PC-9 (cell line): ENCODE data around the gene ESPN.
"Not testable (repeated sequence)": the region's sequence is repeated elsewhere in the genome, so short reads cannot be mapped to it uniquely, and the experiment has no call there.

ENCODE experiments used
- CTCF ChIP-seq: fragments of 200-600 bp; sonication (generic); conservative IDR thresholded peaks from 2 replicates; pipeline ENCODE4 v1.6.1; 2017; ENCODE audit warnings: mixed run types, antibody characterized with exemption, mild to moderate bottlenecking, moderate library complexity
- EZH2 ChIP-seq: fragments of 200-600 bp; sonication (generic); IDR thresholded peaks from 2 replicates; pipeline ENCODE4 v1.8.0; 2017; ENCODE audit warnings: antibody characterized with exemption, low read depth

GRCh38 chr1:6493834-6494223, 69.3 kb downstream of the ESPN start:
- TF ChIP-seq CTCF, EZH2: not testable (repeated sequence)
